GM18907 (cell line): ENCODE results near the gene TUBB1.

Experiments used
- ATAC-seq: cut with Tn5 transposase; IDR thresholded peaks from one replicate; pipeline ENCODE4 v1.9.1; 2021; ENCODE audit warnings: mild to moderate bottlenecking, moderate library complexity; ENCODE audit not compliant: unreplicated experiment

TUBB1 gene

DNA sequence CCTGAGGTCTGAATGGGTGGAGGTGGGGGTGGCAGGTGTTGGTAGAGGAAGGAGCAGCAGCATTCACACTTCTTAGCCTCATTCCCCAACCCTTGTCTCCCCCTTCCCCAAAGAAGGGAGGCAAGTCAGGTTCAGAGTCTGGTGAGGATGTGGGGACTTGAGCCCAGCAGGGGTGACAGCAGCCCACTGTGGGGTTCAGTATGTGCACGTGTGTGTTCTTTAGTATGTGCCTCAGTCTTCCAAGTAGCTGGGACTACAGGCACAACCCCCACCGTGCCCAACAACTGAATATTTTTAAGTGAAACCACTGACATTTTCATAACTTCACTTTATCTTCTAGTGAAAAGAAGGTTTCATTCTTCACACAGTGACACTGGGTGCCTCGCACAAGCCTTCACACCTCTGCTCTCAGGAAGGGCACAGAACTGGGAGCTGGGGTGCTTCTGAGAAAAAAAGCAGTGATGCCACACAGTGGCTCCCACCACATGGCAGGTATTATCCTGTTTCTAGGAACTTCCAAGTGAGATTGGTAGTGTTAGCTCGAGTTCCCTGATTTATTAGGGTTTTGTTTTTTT, 56.8 kb downstream of the TUBB1 start:
- ATAC-seq = no peak
